ENCODE measurements around the gene GRIN2A.

The GRIN2A gene

GRCh38 chr16:10226141-10226986 lies 44.1 kb upstream of the GRIN2A start:
- Histone ChIP-seq H3K27ac (no peak overlapping the region), H3K4me2 (no peak overlapping the region), H3K4me1 (ENCODE audit: low read depth, poor library complexity, severe bottlenecking) (no peaks in the 10 kb centered on the region), H3K4me3 (IDR thresholded peaks at IDR 0.05; ENCODE audit: insufficient read depth, low read depth, low read length) (no peak overlapping the region), H3K36me3 (ENCODE audit: insufficient read depth) (no peaks in the 10 kb centered on the region), H3K9ac (no peak overlapping the region), H3K27me3 (ENCODE audit: insufficient read depth, low read depth) (no peaks in the 10 kb centered on the region), H3K79me2 (ENCODE audit: insufficient read depth, low read depth) (no peaks in the 10 kb centered on the region), H2AFZ (ENCODE audit: low read depth) (no peak overlapping the region), H4K20me1 (ENCODE audit: insufficient read depth) (no peaks in the 10 kb centered on the region)
- TF ChIP-seq, protein P1, sequence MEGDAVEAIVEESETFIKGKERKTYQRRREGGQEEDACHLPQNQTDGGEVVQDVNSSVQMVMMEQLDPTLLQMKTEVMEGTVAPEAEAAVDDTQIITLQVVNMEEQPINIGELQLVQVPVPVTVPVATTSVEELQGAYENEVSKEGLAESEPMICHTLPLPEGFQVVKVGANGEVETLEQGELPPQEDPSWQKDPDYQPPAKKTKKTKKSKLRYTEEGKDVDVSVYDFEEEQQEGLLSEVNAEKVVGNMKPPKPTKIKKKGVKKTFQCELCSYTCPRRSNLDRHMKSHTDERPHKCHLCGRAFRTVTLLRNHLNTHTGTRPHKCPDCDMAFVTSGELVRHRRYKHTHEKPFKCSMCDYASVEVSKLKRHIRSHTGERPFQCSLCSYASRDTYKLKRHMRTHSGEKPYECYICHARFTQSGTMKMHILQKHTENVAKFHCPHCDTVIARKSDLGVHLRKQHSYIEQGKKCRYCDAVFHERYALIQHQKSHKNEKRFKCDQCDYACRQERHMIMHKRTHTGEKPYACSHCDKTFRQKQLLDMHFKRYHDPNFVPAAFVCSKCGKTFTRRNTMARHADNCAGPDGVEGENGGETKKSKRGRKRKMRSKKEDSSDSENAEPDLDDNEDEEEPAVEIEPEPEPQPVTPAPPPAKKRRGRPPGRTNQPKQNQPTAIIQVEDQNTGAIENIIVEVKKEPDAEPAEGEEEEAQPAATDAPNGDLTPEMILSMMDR (conservative IDR thresholded peaks at IDR 0.05; ENCODE audit: low read depth, low read length), result no peak

- H3K27ac ChIP-seq, result no peak overlapping the region
- no peaks in the 10 kb centered on the region for H3K4me1 ChIP-seq (ENCODE audit: low read depth, poor library complexity, severe bottlenecking)
- H3K36me3 ChIP-seq (ENCODE audit: insufficient read depth), result no peaks in the 10 kb centered on the region
- H3K27me3 ChIP-seq (ENCODE audit: insufficient read depth, low read depth), result no peaks in the 10 kb centered on the region
- no peak overlapping the region for H3K4me2 ChIP-seq
- H3K4me3 ChIP-seq (IDR thresholded peaks at IDR 0.05; ENCODE audit: insufficient read depth, low read depth, low read length), result no peak overlapping the region
- no peaks in the 10 kb centered on the region for H4K20me1 ChIP-seq (ENCODE audit: insufficient read depth)
- H3K9ac ChIP-seq, result no peak overlapping the region
- TF ChIP-seq, protein P1 (conservative IDR thresholded peaks at IDR 0.05; ENCODE audit: low read depth, low read length), result no peak
- H3K79me2 ChIP-seq (ENCODE audit: insufficient read depth, low read depth), result no peaks in the 10 kb centered on the region
- no peak overlapping the region for H2AFZ ChIP-seq (ENCODE audit: low read depth)
Observed at GRCh38 chr16:10225653-10226052, 43.4 kb upstream of the GRIN2A start.

GRCh38 chr16:10224850-10225249 lies 42.6 kb upstream of the GRIN2A start:
- no peak overlapping the region for H3K9ac ChIP-seq
- TF ChIP-seq, protein P1 (conservative IDR thresholded peaks at IDR 0.05; ENCODE audit: low read depth, low read length), result no peak
- H4K20me1 ChIP-seq (ENCODE audit: insufficient read depth), result no peaks in the 10 kb centered on the region
- no peak overlapping the region for H2AFZ ChIP-seq (ENCODE audit: low read depth)
- H3K4me3 ChIP-seq (IDR thresholded peaks at IDR 0.05; ENCODE audit: insufficient read depth, low read depth, low read length), result no peak overlapping the region
- H3K27ac ChIP-seq, result no peak overlapping the region
- no peaks in the 10 kb centered on the region for H3K79me2 ChIP-seq (ENCODE audit: insufficient read depth, low read depth)
- no peaks in the 10 kb centered on the region for H3K27me3 ChIP-seq (ENCODE audit: insufficient read depth, low read depth)
- H3K36me3 ChIP-seq (ENCODE audit: insufficient read depth), result no peaks in the 10 kb centered on the region
- H3K4me1 ChIP-seq (ENCODE audit: low read depth, poor library complexity, severe bottlenecking), result no peaks in the 10 kb centered on the region
- H3K4me2 ChIP-seq, result no peak overlapping the region

GRCh38 chr16:10220942-10221341 lies 38.7 kb upstream of the GRIN2A start:
- H4K20me1 ChIP-seq (ENCODE audit: insufficient read depth), result no peaks in the 10 kb centered on the region
- no peak overlapping the region for H2AFZ ChIP-seq (ENCODE audit: low read depth)
- H3K27me3 ChIP-seq (ENCODE audit: insufficient read depth, low read depth), result no peaks in the 10 kb centered on the region
- H3K36me3 ChIP-seq (ENCODE audit: insufficient read depth), result no peaks in the 10 kb centered on the region
- no peaks in the 10 kb centered on the region for H3K79me2 ChIP-seq (ENCODE audit: insufficient read depth, low read depth)
- TF ChIP-seq, protein P1 (conservative IDR thresholded peaks at IDR 0.05; ENCODE audit: low read depth, low read length), result no peak
- no peak overlapping the region for H3K9ac ChIP-seq
- no peaks in the 10 kb centered on the region for H3K4me1 ChIP-seq (ENCODE audit: low read depth, poor library complexity, severe bottlenecking)
- H3K4me2 ChIP-seq, result no peak overlapping the region
- H3K4me3 ChIP-seq (IDR thresholded peaks at IDR 0.05; ENCODE audit: insufficient read depth, low read depth, low read length), result no peak overlapping the region
- no peak overlapping the region for H3K27ac ChIP-seq

All from KMS-11 (cell line).